Keratinocyte (primary cell): ENCODE results near the gene L3MBTL4. TPM values are rescaled to one million over a fixed set of nuclear protein-coding genes. Genes with fewer than 3 reads are reported as not detected.

Experiments used
- DNase-seq: peaks from one replicate; pipeline ENCODE4 v3.0.0-alpha.2; 2011; ENCODE audit warnings: low read depth, missing footprints, low spot score
- FAIRE-seq: peaks from 2 replicates; lab custom pipeline; 2011; peaks lifted over from hg19 to GRCh38; lab: Jason Lieb, UNC
- H2AFZ ChIP-seq: 2 replicates; pipeline ENCODE4 v1.6.0; 2012; ENCODE audit warnings: low read length, control low read depth, inconsistent platforms; ENCODE audit not compliant: control insufficient read depth
- H3K27ac ChIP-seq: 2 replicates; pipeline ENCODE4 v1.5.1; 2011; ENCODE audit warnings: low read length; ENCODE audit not compliant: control insufficient read depth, insufficient read depth
- H3K27me3 ChIP-seq: 3 replicates; pipeline ENCODE4 v1.6.0; 2011; ENCODE audit warnings: low read length; ENCODE audit not compliant: control insufficient read depth, insufficient read depth; ENCODE audit errors: extremely low read depth
- H3K36me3 ChIP-seq, 2 experiments: 2 replicates in 1 of 2; 3 replicates in 1 of 2; pipeline ENCODE4 v1.5.1; 2011; ENCODE audit warnings: low read length in 2 of 2, mild to moderate bottlenecking in 1 of 2; ENCODE audit not compliant: control insufficient read depth in 2 of 2, insufficient read depth in 2 of 2; ENCODE audit errors: extremely low read depth in 1 of 2
- H3K4me1 ChIP-seq: 3 replicates; pipeline ENCODE4 v1.5.1; 2011; ENCODE audit warnings: low read length; ENCODE audit not compliant: control insufficient read depth, insufficient read depth; ENCODE audit errors: extremely low read depth
- H3K4me2 ChIP-seq: 3 replicates; pipeline ENCODE4 v1.6.0; 2011; ENCODE audit warnings: low read depth, low read length; ENCODE audit not compliant: control insufficient read depth, insufficient read depth; ENCODE audit errors: extremely low read depth
- H3K4me3 ChIP-seq, 3 experiments: fragments of 200-600 bp in 1 of 3; sonication (generic) in 1 of 3; 2 replicates in 2 of 3; 3 replicates in 1 of 3; pipeline ENCODE4 v1.5.1; 2011 to 2016; ENCODE audit warnings: low read length in 3 of 3, mild to moderate bottlenecking in 3 of 3, control low read depth in 2 of 3, inconsistent platforms in 1 of 3, low read depth in 1 of 3, mixed read lengths in 1 of 3, mixed run types in 1 of 3, moderate library complexity in 1 of 3; ENCODE audit not compliant: control insufficient read depth in 2 of 3, insufficient read depth in 2 of 3; ENCODE audit errors: extremely low read depth in 1 of 3
- H3K79me2 ChIP-seq: 2 replicates; pipeline ENCODE4 v1.6.0; 2012; ENCODE audit warnings: low read length; ENCODE audit not compliant: control insufficient read depth, insufficient read depth
- H3K9ac ChIP-seq: 3 replicates; pipeline ENCODE4 v1.6.0; 2011; ENCODE audit warnings: low read length; ENCODE audit not compliant: control insufficient read depth, insufficient read depth; ENCODE audit errors: extremely low read depth
- H3K9me1 ChIP-seq: 3 replicates; pipeline ENCODE4 v1.6.0; 2011; ENCODE audit warnings: low read length; ENCODE audit not compliant: control insufficient read depth, insufficient read depth; ENCODE audit errors: extremely low read depth
- H3K9me3 ChIP-seq: 2 replicates; pipeline ENCODE4 v1.5.1; 2012; ENCODE audit warnings: low read depth, low read length; ENCODE audit not compliant: control insufficient read depth
- H4K20me1 ChIP-seq: 3 replicates; pipeline ENCODE4 v1.6.0; 2011; ENCODE audit warnings: low read length; ENCODE audit not compliant: control insufficient read depth, insufficient read depth; ENCODE audit errors: extremely low read depth
- EZH2 ChIP-seq: IDR thresholded peaks from one replicate; pipeline ENCODE4 v1.6.1; 2012; ENCODE audit warnings: inconsistent platforms, mild to moderate bottlenecking, low read length, moderate library complexity
- dilution Hi-C: fragments of 300-500 bp; cut with MboI; formaldehyde crosslinking; loops from one replicate; pipeline ENCODE4 v1.7.0; 2020; ENCODE audit warnings: low sequenced_read_pairs; ENCODE audit not compliant: extremely low pct_ligation_motif_present
- polyA plus RNA-seq, 5 experiments: library from polyadenylated mRNA; depleted of rRNA in 3 of 5; stranded (reverse) in 3 of 5; stranded (forward) in 1 of 5; unstranded in 1 of 5; fragments of >200 nt; gene quantifications; 1 replicate in 1 of 5; 2 replicates in 3 of 5; 3 replicates in 1 of 5; pipeline versions ENCODE4 v1.2.1 to v1.2.3, GENCODE V29; 2011 to 2012; ENCODE audit warnings: missing spikeins in 2 of 5, low read depth in 1 of 5, low replicate concordance in 1 of 5
- TF ChIP-seq, protein P1 (sequence below), 3 experiments: IDR thresholded peaks in 1 of 3; conservative IDR thresholded peaks in 1 of 3; optimal IDR thresholded peaks in 1 of 3; 2 replicates in 2 of 3; 3 replicates in 1 of 3; pipeline versions ENCODE3 to v1.5.1; 2011; ENCODE audit warnings: low read length in 3 of 3, mild to moderate bottlenecking in 3 of 3, moderate library complexity in 2 of 3, control low read depth in 1 of 3, inconsistent platforms in 1 of 3; ENCODE audit not compliant: insufficient read depth in 2 of 3; ENCODE audit errors: extremely low read depth in 1 of 3

The L3MBTL4 gene
- polyA plus RNA-seq, 1 donor (not counting 4 experiments of a cell fraction or from before 2014, with no cell fraction given): 0.17 TPM

DNA sequence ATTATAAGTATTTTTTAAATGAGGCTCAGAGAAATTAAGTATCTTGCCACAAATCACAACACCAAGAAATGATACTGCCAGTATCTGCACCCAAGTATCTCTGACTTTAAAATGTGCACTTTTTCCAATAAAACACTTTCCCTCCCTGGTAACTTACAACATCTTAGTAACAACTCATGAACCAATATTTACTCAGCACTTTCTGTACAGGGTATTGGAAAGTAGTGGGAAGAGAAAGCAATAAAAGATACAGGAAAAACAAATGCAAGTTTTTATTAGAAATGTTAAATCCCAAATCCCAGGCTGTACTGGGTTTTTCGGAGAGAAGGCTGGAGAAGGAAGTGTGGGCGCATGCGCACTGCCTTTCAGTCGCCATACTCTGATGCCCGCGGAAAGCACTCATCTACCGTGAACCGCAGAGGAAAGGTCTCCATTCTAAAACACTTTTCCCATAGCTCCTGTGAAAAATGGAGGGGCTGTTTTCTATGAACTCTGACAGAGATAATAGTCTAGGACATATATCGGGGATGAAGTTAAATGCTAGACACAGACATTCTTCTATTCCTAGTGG lies 52.1 kb downstream of the L3MBTL4 start:
- Histone ChIP-seq H3K9ac (no peak overlapping the region), H3K9me3 (no peaks in the 10 kb centered on the region), H3K4me3 (no peak overlapping the region), H3K27ac (no peak overlapping the region), H3K36me3 (no peaks in the 10 kb centered on the region), H2AFZ (no peak overlapping the region), H3K27me3 (no peaks in the 10 kb centered on the region), H3K9me1 (no peaks in the 10 kb centered on the region), H3K79me2 (no peaks in the 10 kb centered on the region), H3K4me2 (no peak overlapping the region), H3K4me1 (no peaks in the 10 kb centered on the region), H4K20me1 (no peaks in the 10 kb centered on the region)
- no peak for FAIRE-seq
- TF ChIP-seq EZH2: no peak
- TF ChIP-seq, protein P1, sequence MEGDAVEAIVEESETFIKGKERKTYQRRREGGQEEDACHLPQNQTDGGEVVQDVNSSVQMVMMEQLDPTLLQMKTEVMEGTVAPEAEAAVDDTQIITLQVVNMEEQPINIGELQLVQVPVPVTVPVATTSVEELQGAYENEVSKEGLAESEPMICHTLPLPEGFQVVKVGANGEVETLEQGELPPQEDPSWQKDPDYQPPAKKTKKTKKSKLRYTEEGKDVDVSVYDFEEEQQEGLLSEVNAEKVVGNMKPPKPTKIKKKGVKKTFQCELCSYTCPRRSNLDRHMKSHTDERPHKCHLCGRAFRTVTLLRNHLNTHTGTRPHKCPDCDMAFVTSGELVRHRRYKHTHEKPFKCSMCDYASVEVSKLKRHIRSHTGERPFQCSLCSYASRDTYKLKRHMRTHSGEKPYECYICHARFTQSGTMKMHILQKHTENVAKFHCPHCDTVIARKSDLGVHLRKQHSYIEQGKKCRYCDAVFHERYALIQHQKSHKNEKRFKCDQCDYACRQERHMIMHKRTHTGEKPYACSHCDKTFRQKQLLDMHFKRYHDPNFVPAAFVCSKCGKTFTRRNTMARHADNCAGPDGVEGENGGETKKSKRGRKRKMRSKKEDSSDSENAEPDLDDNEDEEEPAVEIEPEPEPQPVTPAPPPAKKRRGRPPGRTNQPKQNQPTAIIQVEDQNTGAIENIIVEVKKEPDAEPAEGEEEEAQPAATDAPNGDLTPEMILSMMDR (optimal IDR thresholded peaks at IDR 0.05 in 1 of 3, IDR thresholded peaks at IDR 0.05 in 1 of 3, conservative IDR thresholded peaks at IDR 0.05 in 1 of 3; ENCODE audit: extremely low read depth in 1 of 3, insufficient read depth in 2 of 3, low read length in 3 of 3): no peak
- no peak for DNase-seq
- dilution Hi-C loops: no loop called here

DNA sequence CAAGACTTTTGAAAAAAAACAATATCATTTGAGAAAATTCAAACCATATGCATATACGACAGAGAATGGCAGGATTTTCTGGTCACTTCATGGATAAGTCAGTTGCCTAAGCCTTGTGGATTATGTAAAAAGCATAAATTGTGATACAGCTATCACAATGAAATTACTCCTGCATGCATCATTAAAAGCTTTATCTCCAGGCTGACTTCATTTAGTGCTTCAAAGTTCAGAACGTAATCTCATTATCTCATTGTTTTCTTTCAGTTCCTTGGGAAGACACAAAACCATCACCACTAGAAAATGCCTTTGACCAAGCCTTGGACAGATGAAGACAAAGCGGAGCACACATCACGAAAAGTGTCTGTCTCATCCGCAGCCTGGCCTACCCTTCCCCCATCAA lies 57.0 kb downstream of the L3MBTL4 start:
- Histone ChIP-seq H3K4me2 (no peak overlapping the region), H3K9ac (no peak overlapping the region), H3K27ac (no peak overlapping the region), H3K36me3 (no peaks in the 10 kb centered on the region), H3K79me2 (no peaks in the 10 kb centered on the region), H3K9me1 (no peaks in the 10 kb centered on the region), H3K4me1 (peaks cover 6% of the 10 kb centered on the region), H3K4me3 (no peak overlapping the region), H4K20me1 (no peaks in the 10 kb centered on the region), H3K9me3 (no peaks in the 10 kb centered on the region), H2AFZ (no peak overlapping the region), H3K27me3 (no peaks in the 10 kb centered on the region)
- TF ChIP-seq, protein P1 (optimal IDR thresholded peaks at IDR 0.05 in 1 of 3, IDR thresholded peaks at IDR 0.05 in 1 of 3, conservative IDR thresholded peaks at IDR 0.05 in 1 of 3; ENCODE audit: extremely low read depth in 1 of 3, insufficient read depth in 2 of 3, low read length in 3 of 3): no peak
- TF ChIP-seq EZH2: no peak
- no peak for FAIRE-seq
- dilution Hi-C loops: no loop called here
- no peak for DNase-seq
